ENCODE measurements around the gene CREB3L2. TPM values are rescaled to one million over a fixed set of nuclear protein-coding genes. Genes with fewer than 3 reads are reported as not detected.

The CREB3L2 gene
- total RNA-seq, 1 experiment from 2014 or later, result 18.1 TPM

- BruUV-seq (replicated peaks), result no TSS peak
- ATAC-seq (no peak), DNase-seq (no peak)
- TF ChIP-seq EZH2 (IDR thresholded peaks at IDR 0.05; ENCODE audit: low read length, unreplicated experiment) (no peak), EZH2phosphoT487 (IDR thresholded peaks at IDR 0.05; ENCODE audit: borderline replicate concordance, low read length) (no peak)
- TF ChIP-seq, protein P1, sequence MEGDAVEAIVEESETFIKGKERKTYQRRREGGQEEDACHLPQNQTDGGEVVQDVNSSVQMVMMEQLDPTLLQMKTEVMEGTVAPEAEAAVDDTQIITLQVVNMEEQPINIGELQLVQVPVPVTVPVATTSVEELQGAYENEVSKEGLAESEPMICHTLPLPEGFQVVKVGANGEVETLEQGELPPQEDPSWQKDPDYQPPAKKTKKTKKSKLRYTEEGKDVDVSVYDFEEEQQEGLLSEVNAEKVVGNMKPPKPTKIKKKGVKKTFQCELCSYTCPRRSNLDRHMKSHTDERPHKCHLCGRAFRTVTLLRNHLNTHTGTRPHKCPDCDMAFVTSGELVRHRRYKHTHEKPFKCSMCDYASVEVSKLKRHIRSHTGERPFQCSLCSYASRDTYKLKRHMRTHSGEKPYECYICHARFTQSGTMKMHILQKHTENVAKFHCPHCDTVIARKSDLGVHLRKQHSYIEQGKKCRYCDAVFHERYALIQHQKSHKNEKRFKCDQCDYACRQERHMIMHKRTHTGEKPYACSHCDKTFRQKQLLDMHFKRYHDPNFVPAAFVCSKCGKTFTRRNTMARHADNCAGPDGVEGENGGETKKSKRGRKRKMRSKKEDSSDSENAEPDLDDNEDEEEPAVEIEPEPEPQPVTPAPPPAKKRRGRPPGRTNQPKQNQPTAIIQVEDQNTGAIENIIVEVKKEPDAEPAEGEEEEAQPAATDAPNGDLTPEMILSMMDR (conservative IDR thresholded peaks at IDR 0.05; ENCODE audit: low read depth, low read length), result no peak
- Histone ChIP-seq H3K36me3 (ENCODE audit: low read depth, low read length) (no peaks in the 10 kb centered on the region), H3K9me3 (ENCODE audit: low read length) (0 out of 2 replicates have a peak, but pooled peaks cover 2% of the 10 kb centered on the region), H3K9me2 (replicated peaks; ENCODE audit: low read length) (no peaks in the 10 kb centered on the region), H3F3A (ENCODE audit: low read length, unreplicated experiment) (no peaks in the 10 kb centered on the region), H4K20me1 (ENCODE audit: low read length) (no peaks in the 10 kb centered on the region), H3K4me2 (ENCODE audit: low read length) (no peak overlapping the region), H3K9ac (ENCODE audit: low read length) (no peak overlapping the region), H3K27me3 (ENCODE audit: low read length) (peaks cover 76% of the 10 kb centered on the region), H3K27ac (ENCODE audit: low read length) (no peak overlapping the region), H3K4me3 (ENCODE audit: low read length) (no peak overlapping the region), H3K4me1 (ENCODE audit: insufficient read depth, low read length) (no peaks in the 10 kb centered on the region), H3K79me2 (ENCODE audit: low read length) (no peaks in the 10 kb centered on the region), H2AFZ (ENCODE audit: low read length) (no peak overlapping the region)
- POLR2A ChIA-PET (ENCODE audit: unreplicated experiment), result no interaction called here
- intact Hi-C loops (cut with micrococcal nuclease), result no loop called here
- CTCF ChIA-PET, result no interaction called here
Observed at GRCh38 chr7:137838706-137839315, 163.1 kb downstream of the CREB3L2 start.

DNA sequence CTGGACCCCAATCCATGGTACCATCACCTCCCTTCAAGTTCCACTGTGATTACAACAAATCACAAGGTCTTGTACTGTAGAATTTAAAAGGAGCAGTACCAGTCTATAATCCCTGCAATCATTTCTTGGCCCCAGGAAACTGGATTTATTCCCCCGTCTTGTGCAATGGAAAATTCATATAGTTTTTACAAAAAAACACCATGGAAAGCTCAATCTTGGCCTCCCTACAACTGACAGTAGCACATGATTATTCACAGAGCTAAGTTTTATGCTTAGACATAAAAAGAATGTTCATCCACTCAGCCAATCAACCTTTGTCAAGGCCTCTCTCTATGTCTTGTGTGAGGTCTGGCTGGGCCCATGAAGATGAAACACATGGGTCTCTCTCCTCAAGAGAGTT, 165.3 kb downstream of the CREB3L2 start:
- no peaks in the 10 kb centered on the region for H3K79me2 ChIP-seq (ENCODE audit: low read length)
- no peak overlapping the region for H3K4me2 ChIP-seq (ENCODE audit: low read length)
- intact Hi-C loops (cut with micrococcal nuclease), result no loop called here
- no peaks in the 10 kb centered on the region for H3K36me3 ChIP-seq (ENCODE audit: low read depth, low read length)
- no peak overlapping the region for H3K9ac ChIP-seq (ENCODE audit: low read length)
- H3K9me2 ChIP-seq (replicated peaks; ENCODE audit: low read length), result no peaks in the 10 kb centered on the region
- H3K9me3 ChIP-seq (ENCODE audit: low read length), result 0 out of 2 replicates have a peak, but pooled peaks cover 11% of the 10 kb centered on the region
- H2AFZ ChIP-seq (ENCODE audit: low read length), result no peak overlapping the region
- no peaks in the 10 kb centered on the region for H4K20me1 ChIP-seq (ENCODE audit: low read length)
- no TSS peak for BruUV-seq (replicated peaks)
- ChIA-PET CTCF (no interaction called here), POLR2A (ENCODE audit: unreplicated experiment) (no interaction called here)
- TF ChIP-seq EZH2 (IDR thresholded peaks at IDR 0.05; ENCODE audit: low read length, unreplicated experiment) (no peak), EZH2phosphoT487 (IDR thresholded peaks at IDR 0.05; ENCODE audit: borderline replicate concordance, low read length) (no peak)
- TF ChIP-seq, protein P1 (conservative IDR thresholded peaks at IDR 0.05; ENCODE audit: low read depth, low read length), result no peak
- H3K4me1 ChIP-seq (ENCODE audit: insufficient read depth, low read length), result no peaks in the 10 kb centered on the region
- ATAC-seq (no peak), DNase-seq (no peak)
- H3K27me3 ChIP-seq (ENCODE audit: low read length), result peaks cover 55% of the 10 kb centered on the region
- no peaks in the 10 kb centered on the region for H3F3A ChIP-seq (ENCODE audit: low read length, unreplicated experiment)
- no peak overlapping the region for H3K4me3 ChIP-seq (ENCODE audit: low read length)
- H3K27ac ChIP-seq (ENCODE audit: low read length), result no peak overlapping the region

- TF ChIP-seq EZH2 (IDR thresholded peaks at IDR 0.05; ENCODE audit: low read length, unreplicated experiment) (no peak), EZH2phosphoT487 (IDR thresholded peaks at IDR 0.05; ENCODE audit: borderline replicate concordance, low read length) (no peak)
- TF ChIP-seq, protein P1 (conservative IDR thresholded peaks at IDR 0.05; ENCODE audit: low read depth, low read length), result no peak
- no peak overlapping the region for H3K4me2 ChIP-seq (ENCODE audit: low read length)
- no peaks in the 10 kb centered on the region for H3K4me1 ChIP-seq (ENCODE audit: insufficient read depth, low read length)
- no peaks in the 10 kb centered on the region for H3K36me3 ChIP-seq (ENCODE audit: low read depth, low read length)
- 0 out of 2 replicates have a peak, but pooled peaks cover 11% of the 10 kb centered on the region for H3K9me3 ChIP-seq (ENCODE audit: low read length)
- no peak overlapping the region for H3K9ac ChIP-seq (ENCODE audit: low read length)
- intact Hi-C loops (cut with micrococcal nuclease), result no loop called here
- ChIA-PET POLR2A (ENCODE audit: unreplicated experiment) (no interaction called here), CTCF (no interaction called here)
- no peaks in the 10 kb centered on the region for H3F3A ChIP-seq (ENCODE audit: low read length, unreplicated experiment)
- H3K79me2 ChIP-seq (ENCODE audit: low read length), result no peaks in the 10 kb centered on the region
- H4K20me1 ChIP-seq (ENCODE audit: low read length), result no peaks in the 10 kb centered on the region
- no peak for DNase-seq
- H3K27ac ChIP-seq (ENCODE audit: low read length), result no peak overlapping the region
- no peak overlapping the region for H2AFZ ChIP-seq (ENCODE audit: low read length)
- H3K27me3 ChIP-seq (ENCODE audit: low read length), result peaks cover 51% of the 10 kb centered on the region
- H3K4me3 ChIP-seq (ENCODE audit: low read length), result no peak overlapping the region
- ATAC-seq, result no peak
- BruUV-seq (replicated peaks), result no TSS peak
- H3K9me2 ChIP-seq (replicated peaks; ENCODE audit: low read length), result no peaks in the 10 kb centered on the region
Observed at GRCh38 chr7:137836113-137836509, 165.8 kb downstream of the CREB3L2 start.

Measured in PC-3 (cell line).